Measurements from ENCODE around the gene MTAP. TPM values are rescaled to one million over a fixed set of nuclear protein-coding genes. Genes with fewer than 3 reads are reported as not detected.

MTAP gene
- total RNA-seq, 1 experiment from 2014 or later = 326 TPM

GRCh38 chr9:21969951-21970799 lies 167.7 kb downstream of the MTAP start:
- no TSS peak for BruUV-seq (replicated peaks)
- Histone ChIP-seq H3K9ac (ENCODE audit: low read length) (no peak overlapping the region), H3K36me3 (ENCODE audit: control insufficient read depth in 1 of 2, insufficient read depth in 2 of 2, low read length in 2 of 2) (peaks cover 0 to 17% of the 10 kb centered on the region in 2 experiments; a peak in 1 of 4 replicates), H3K4me3 (replicated peaks in 1 of 2; ENCODE audit: low read depth in 1 of 2, low read length in 2 of 2) (no peak overlapping the region), H3K79me2 (ENCODE audit: insufficient read depth, low read length) (peaks cover 42% of the 10 kb centered on the region), H3K9me3 (ENCODE audit: control insufficient read depth in 1 of 2, insufficient read depth in 1 of 2, low read depth in 1 of 2, low read length in 2 of 2) (no peaks in the 10 kb centered on the region), H3K9me2 (ENCODE audit: insufficient read depth) (no peaks in the 10 kb centered on the region), H4K20me1 (ENCODE audit: insufficient read depth) (no peaks in the 10 kb centered on the region), H3K4me1 (ENCODE audit: control insufficient read depth in 1 of 2, insufficient read depth in 2 of 2, low read length in 2 of 2) (peaks cover 0 to 5% of the 10 kb centered on the region in 2 experiments; a peak in 1 of 4 replicates), H3K27ac (ENCODE audit: low read depth, low read length) (no peak overlapping the region), H3K27me3 (ENCODE audit: insufficient read depth, low read length) (no peaks in the 10 kb centered on the region), H3K4me2 (ENCODE audit: low read length) (no peak overlapping the region), H2AFZ (ENCODE audit: low read depth, low read length, poor library complexity, severe bottlenecking) (no peak overlapping the region)
- no peak for TF ChIP-seq POLR2AphosphoS5 (IDR thresholded peaks at IDR 0.05; ENCODE audit: low read depth, low read length)
- TF ChIP-seq ATF3 (IDR thresholded peaks at IDR 0.05) = no peak
- no peak for TF ChIP-seq JUND (IDR thresholded peaks at IDR 0.05)
- TF ChIP-seq, protein P1, sequence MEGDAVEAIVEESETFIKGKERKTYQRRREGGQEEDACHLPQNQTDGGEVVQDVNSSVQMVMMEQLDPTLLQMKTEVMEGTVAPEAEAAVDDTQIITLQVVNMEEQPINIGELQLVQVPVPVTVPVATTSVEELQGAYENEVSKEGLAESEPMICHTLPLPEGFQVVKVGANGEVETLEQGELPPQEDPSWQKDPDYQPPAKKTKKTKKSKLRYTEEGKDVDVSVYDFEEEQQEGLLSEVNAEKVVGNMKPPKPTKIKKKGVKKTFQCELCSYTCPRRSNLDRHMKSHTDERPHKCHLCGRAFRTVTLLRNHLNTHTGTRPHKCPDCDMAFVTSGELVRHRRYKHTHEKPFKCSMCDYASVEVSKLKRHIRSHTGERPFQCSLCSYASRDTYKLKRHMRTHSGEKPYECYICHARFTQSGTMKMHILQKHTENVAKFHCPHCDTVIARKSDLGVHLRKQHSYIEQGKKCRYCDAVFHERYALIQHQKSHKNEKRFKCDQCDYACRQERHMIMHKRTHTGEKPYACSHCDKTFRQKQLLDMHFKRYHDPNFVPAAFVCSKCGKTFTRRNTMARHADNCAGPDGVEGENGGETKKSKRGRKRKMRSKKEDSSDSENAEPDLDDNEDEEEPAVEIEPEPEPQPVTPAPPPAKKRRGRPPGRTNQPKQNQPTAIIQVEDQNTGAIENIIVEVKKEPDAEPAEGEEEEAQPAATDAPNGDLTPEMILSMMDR (IDR thresholded peaks at IDR 0.05 in 2 of 3, conservative IDR thresholded peaks at IDR 0.05 in 1 of 3; ENCODE audit: borderline replicate concordance in 1 of 3, insufficient read depth in 1 of 3, low read depth in 2 of 3, low read length in 2 of 3) = no peak
- TF ChIP-seq SRF (IDR thresholded peaks at IDR 0.05; ENCODE audit: low read depth) = no peak
- TF ChIP-seq SP1 (IDR thresholded peaks at IDR 0.05; ENCODE audit: low read depth) = no peak
- no peak for TF ChIP-seq ELF1 (IDR thresholded peaks at IDR 0.05; ENCODE audit: borderline replicate concordance, low read depth)
- no peak for TF ChIP-seq MAX (IDR thresholded peaks at IDR 0.05)
- TF ChIP-seq EZH2phosphoT487 (IDR thresholded peaks at IDR 0.05; ENCODE audit: borderline replicate concordance) = no peak
- no peak for TF ChIP-seq POLR2A (IDR thresholded peaks at IDR 0.05; ENCODE audit: borderline replicate concordance, extremely low read depth, insufficient read depth, insufficient read length)
- TF ChIP-seq REST (IDR thresholded peaks at IDR 0.05; ENCODE audit: low read depth) = no peak
- TF ChIP-seq FOSL1 (IDR thresholded peaks at IDR 0.05; ENCODE audit: low read depth) = no peak
- no peak for TF ChIP-seq ZNF274 (IDR thresholded peaks at IDR 0.05; ENCODE audit: low read depth, low read length)
- intact Hi-C loops (cut with micrococcal nuclease) = no loop called here
- ATAC-seq (no peak), DNase-seq (ENCODE audit: low read depth, low spot score) (no peak)
- CTCF ChIA-PET = no interaction called here
- POLR2A ChIA-PET = no interaction called here
- RAD21 ChIA-PET (ENCODE audit: low non-redundant PET in 1 of 2, low total read pairs in 2 of 2, uncharacterized antibody in 2 of 2, unreplicated experiment in 2 of 2) = no interaction called here

Data from HCT116 (cell line).